CD1c-positive myeloid dendritic cell (primary cell): Measurements from ENCODE around the gene DDX3X.

Experiments used
- DNase-seq: peaks from one replicate; pipeline ENCODE4 v3.0.0-alpha.2; 2016; ENCODE audit errors: extremely low spot score

Gene DDX3X

DNA sequence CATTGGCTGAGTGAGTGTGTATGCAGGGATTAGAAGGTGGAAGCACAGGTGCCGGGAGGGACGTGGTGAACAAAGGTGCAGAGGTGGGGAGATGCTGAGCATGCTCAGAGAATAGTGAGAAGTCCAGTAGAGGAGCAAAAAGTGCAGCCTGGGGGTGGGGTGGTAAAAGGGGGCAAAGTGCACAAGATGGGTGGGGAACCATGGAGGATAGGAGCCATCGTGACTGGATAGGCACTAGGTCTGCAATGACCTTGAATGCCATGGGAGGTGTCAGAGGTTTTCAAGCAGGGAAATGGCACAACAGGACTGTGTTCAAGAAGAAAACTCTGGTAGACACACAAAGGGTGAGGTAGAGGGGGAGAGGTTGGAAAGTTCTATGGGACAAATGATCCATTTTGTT, 6.6 kb upstream of the DDX3X start:
- DNase-seq = no peak

DNA sequence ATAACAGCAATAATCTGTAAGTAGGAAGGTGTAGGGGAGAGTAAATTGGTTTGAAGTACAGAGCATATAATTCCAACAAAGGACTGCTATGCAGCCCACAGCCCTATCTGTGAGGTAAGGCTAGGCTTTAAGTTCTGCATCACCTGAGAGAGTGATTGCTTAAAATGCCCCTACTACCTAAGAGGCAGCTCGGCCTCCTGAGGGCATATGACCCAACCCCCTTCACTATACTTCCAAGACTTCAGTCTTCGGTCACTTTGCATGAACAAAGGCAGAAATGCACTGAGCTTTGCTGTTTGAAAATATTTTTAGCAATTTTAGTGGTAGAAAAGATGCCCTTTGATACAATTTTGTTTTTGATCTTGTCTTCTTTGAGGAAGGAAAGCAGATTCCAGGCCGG, 4.9 kb upstream of the DDX3X start:
- DNase-seq = no peak

DNA sequence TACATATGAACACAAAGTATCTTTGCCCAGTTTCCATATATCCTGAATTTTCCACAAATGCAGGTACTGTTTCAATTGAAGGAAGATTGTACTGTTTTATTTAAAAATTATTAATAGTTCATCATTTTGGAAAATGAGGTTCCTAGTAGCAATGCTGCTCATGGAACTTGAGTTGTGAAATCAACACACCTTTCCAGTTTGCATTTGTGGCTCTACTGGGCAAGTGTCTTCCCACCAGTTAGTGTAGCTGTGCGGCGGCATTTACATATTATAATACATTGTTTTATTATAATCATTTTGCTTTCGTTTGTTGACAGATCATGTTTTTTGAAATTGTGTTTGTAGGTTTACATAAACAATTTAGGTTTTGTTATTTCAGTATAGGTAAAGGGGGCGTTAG, 2.0 kb upstream of the DDX3X start:
- DNase-seq = no peak

DNA sequence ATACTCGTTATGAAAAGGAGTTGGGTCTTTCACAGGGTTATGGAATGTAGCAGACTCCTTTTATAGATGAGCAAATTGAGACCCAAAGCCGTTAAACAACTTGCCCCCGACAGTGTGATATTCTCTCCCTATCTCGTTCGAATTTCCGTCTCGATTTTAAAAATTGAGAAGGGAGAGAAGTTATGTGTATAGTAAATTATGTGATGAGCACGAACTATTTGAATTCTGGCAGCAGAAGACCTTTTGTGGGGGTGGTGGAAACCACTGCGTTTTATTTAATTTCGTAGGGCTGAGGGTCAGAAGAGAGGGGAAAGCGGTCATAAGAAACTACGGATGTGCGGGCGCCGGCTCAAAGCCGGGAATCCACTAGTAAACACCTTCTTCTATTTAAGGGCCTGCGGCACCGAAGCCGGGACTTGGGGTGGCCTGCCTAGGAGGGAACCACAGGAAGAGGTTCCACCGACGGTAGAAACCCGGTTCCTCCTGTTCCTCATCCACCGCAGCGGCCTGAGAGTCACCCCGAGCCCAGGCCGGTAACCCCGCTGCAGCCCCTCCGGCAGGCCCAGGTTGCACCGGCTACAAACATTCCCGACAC, 1.5 kb upstream of the DDX3X start:
- peak; percentile 32 for DNase-seq

DNA sequence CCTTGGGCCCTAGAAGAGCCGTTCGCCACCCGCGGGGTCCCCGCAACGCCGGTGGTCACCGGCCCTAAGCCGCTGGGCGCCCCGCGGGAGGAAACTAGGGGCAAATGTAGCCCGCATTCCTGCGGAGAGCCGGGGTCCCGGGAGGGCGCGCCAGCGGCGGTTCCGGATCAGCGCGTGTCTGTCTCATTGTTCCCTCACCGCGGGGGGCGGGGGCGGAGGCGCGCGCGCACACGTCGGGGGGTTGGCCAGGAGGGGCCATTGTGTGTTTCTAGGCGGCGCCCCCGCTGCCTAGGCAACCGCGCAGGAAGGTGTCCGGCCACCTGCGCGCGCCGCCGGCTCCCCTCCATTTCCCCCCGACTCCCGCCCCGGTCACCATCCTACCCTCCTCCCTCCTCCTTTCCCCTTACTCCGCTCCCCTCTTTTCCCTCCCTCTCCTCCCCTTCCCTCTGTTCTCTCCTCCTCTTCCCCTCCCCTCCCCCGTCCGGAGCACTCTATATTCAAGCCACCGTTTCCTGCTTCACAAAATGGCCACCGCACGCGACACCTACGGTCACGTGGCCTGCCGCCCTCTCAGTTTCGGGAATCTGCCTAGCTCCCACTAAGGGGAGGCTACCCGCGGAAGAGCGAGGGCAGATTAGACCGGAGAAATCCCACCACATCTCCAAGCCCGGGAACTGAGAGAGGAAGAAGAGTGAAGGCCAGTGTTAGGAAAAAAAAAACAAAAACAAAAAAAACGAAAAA, 789 bp upstream of the DDX3X start:
- peak; percentile 90 for DNase-seq

DNA sequence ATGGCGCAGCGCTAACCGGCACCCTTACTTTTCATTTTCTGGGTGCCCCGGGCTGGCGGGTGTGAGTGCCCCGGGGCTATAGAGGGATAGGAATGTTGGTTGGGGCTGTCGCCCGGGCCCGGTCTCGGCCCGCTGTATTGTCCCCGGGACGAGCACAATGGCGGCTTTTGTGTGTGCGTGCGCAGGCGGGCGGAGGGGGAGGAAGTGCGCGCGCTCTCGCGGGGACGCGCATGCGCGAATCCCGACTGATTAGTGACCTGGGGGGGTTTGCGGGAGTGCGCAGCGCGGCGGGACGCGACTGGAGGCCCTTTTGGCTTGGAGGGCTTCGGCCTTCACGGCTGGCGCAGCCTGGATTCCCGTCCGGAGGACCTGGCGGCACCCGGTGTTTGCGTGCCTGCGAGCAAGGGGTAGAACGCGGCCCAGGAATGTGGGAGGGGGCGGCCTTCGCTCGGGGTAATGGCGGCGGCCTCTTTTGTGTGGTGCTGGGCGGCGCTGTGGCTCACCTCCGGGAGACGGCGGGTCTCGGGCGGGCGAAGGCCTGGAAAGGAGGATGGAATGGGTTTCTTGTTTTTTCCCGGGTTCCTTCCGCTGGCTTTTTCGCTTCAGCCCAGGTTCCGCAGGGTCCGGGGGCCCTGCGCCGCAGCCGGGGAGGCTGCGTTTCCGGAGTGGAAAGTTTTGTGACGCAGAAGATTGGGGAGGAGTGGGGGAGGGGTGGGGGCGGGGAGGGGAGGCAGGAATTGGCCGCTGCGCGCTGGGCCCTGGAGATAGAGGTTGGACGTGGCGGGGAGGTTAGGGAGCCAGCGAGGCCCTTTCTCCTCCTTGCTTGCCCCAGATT, 618 bp downstream of the DDX3X start:
- DNase-seq = peak; percentile 84

DNA sequence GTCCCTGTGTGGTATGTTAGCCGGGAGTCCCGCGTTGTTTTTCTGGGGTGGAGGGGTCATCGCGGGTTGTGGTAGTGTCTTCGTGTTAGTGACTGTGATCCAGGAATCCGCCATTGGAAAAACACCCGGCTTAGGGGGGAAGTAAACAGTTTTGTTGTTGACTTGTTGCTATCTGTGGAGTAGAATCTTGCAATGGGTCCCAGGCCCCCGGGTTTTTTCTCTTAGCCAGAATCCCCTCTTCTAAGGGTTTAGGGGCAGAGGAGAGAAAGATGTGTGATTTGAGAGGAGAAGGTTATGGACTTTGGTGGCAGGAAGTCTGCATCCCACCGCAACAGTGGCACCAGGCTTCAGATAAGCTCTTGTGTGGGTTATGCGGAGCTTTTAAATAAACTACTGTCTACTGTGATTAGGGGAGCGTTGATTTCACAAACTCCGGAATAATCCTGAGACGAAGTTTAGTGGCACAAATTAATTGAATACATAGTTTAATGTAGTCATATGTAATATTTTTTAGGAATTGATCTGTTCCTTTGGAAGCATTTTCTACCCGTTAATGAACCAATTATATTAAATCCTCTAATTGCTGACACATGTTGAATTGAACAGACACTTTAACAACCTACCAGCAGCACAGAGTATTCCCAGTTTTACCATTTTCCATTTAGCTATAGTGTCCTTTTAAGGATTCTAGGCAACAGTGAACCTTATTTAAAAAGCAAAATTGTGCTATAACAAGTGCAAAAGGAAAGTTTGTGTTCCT, 1.4 kb downstream of the DDX3X start:
- peak; percentile 66 for DNase-seq

DNA sequence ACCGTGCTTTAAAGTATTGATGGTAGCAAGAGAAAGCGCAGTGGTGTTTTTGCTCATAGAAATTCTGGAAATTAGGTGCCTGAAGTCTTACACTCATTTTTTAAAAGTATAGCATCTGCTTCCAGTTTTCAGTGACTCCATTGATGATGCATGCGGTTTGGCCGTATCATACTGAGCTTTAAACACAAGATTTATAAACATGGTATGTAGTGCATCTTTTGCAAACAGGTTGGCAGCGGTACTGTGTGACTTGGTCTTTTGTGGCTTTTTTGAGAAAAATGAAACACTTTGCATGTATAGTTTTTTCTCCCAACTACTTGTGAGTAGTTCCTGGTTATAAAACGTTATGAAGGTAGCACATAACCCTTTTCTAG, 2.0 kb downstream of the DDX3X start:
- DNase-seq = no peak

DNA sequence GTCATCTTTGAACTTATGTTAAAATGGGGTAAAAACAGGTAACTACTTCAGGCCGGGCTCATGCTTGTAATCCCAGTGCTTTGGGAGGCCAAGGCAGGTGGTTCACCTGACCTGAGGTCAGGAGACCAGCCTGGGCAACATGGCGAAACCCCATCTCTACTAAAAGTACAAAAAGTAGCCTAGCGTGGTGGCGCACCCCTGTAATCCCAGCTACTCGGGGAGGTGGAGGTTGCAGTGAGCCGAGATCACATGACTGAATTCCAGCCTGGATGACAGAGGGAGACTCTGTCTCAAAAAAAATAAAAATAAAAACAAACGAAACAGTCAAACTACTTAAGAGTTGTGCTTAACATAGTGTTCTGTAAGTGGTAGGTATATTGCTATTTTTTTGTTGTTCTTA, 2.5 kb downstream of the DDX3X start:
- DNase-seq = no peak

DNA sequence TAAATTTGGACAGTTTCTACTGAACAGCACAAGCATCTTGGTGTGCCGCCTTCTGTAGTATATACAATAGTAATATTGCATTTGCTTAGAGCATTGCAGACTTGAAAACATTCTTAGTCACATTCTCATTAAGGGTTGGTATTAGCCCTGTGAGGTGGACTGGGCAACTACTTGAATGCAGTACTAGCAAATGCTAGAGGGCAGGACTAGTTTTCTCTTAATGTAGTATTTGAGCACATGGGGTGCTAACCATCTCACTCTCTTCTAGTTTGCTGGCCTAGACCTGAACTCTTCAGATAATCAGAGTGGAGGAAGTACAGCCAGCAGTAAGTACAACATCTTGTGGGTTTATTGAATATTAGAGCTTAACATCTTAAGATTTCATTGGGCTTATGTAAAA, 3.2 kb downstream of the DDX3X start:
- no peak for DNase-seq

DNA sequence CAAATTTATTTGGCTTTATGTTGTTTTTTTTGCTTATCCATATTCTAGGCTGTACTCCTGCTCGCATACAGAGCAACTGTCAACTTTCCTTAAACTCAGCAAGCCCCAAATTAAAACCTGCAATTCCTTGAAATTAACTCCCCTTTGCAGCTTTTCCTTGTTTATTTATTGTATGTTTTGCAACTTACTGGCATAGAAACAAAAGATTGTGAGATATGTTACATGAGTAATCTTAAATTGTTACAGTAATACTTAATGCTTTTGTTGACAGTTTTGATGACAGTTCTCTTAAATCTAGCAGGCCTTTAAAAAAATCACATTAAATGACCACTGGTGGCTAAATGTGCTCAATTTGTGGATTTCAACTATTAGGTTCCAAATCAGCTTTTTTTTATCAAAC, 4.5 kb downstream of the DDX3X start:
- DNase-seq = no peak

DNA sequence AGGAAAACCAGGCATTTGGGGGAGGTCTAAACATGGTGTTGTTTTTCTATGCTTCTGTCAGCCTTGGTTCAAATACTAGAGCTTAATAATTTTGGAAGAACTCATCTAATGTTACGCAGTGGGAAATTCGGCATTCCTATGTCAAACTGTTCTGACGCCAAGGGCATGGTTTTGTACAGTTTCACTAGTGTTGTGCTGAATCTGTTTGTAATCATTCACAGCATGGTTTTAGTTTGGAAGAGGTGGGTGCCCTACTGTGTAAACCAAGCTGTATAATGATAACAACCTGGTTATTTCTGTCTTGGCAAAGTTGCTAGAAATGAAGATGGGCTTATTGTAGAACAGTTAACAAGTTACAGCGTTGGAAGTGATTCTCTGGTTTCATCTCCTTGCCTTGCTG, 5.2 kb downstream of the DDX3X start:
- DNase-seq = no peak

DNA sequence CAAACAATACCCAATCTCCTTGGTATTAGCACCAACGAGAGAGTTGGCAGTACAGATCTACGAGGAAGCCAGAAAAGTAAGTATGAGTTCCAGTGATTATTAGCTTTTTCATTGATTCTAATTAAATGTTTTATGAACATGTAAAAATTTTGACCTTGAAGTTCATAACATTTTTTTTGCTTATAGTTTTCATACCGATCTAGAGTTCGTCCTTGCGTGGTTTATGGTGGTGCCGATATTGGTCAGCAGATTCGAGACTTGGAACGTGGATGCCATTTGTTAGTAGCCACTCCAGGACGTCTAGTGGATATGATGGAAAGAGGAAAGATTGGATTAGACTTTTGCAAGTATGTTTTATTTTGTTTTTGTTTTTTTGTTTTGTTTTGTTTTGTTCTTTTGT, 10.1 kb downstream of the DDX3X start:
- no peak for DNase-seq

DNA sequence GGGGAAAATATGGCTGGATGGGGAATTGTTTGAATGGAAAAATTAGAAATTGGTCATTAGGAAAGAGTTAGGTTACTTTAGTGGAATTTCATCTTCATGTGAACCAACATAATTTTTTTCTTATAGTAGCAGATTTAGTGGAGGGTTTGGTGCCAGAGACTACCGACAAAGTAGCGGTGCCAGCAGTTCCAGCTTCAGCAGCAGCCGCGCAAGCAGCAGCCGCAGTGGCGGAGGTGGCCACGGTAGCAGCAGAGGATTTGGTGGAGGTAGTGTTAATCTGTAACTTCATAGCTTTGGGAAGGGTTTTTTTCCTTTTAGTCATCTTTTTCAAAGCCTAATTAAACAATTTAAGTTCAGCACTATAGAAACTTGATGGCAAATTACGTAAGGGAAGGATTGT, 13.2 kb downstream of the DDX3X start:
- no peak for DNase-seq

DNA sequence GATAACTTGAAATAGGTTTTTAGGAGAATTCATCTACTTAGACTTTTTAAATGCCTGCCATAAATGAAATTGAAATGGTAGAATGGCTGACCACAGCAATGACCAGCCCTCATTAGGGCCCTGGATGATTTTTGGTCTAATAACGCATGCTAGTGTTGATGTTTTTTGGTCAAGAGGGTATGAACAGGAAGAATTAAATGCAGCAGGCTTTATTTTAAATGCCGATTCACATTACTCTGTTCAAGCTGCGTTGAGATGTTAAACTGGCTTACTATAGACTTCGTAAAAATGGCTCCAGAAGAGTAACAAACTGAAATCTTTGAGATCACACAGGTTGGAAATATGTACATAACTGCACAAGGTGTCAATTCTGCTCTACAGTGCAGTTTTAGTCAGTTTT, 14.6 kb downstream of the DDX3X start:
- no peak for DNase-seq

DNA sequence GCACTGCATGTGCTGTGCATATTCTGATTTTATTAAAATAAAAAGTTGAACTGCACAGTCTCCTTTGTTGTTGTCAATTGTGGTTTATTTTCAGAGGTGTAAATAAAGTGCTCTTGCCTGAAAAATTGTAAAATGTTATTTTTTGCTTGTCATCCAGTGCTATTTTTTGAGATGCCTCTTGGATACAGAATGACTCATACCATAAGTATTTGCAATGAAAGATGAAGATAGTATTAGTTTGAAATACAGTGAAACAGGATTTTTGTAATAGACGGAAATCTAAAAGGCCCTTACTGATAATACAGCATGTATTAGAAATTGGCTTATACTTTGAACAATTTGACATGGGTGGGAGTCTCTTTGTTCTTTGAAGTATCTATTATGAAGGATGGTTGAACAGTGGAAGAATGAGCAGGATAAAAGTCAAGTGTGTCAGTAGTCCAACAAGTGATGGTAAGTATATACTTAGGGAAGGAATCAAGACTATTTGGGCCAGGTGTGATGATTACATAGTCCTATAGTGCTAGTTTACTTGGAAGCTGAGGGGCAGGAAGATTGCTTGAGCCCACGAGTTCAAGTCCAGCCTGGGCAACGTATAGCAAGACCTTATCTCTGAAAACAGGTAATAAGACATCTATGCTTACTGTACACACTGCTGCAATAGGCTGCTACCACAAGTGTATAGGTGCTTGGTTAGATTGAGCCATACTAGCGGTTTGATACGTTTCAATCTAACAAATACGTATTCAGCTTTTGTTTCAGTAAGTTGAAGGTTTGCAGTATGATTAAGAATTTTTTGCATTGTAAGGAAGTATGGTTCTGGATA, 16.4 kb downstream of the DDX3X start:
- DNase-seq = no peak

DNA sequence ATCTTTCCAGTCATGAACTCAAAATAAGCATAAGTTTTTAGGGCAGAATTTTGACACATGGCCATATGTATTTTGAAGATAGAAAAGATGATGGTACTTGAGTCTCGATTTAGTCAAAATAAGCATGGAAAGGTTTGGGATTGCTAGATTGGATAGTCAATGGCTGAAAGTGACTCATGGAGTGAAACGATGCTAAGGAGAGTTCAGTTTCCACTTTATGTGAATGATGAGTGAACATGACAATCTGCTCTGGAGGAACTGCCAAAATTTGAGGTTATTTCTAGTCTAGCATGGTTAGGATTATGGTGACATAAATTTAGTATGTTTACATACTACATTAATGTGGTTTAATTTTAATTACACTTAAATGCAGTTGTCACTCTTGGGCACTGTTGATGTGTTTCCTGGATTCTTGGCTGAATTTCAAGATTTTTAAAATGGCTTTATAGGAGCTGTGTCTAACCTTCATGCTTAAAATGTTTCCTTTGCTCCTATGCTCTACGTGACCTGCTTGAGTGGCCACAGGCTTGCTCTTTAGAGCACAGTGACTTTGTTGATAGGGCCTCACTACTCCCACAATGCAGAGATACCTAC, 17.1 kb downstream of the DDX3X start:
- no peak for DNase-seq

DNA sequence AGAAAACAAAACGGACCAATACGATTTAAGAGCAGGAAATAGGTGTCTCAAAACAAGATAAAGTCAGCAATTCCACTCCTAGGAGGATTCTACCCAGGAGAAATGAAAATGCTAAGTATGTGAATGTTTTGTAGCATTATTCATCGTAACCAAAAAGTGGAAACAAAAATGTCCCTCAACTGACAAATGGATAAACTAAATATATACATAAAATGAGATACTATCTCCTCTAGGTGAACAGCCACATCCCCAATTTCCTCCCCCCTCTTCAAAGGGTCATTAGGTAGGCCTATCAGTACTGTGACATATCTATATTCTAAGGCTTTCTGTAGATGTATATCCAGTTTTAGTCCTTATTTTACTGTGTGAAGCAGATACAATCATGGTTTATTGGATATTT, 18.0 kb downstream of the DDX3X start:
- no peak for DNase-seq

DNA sequence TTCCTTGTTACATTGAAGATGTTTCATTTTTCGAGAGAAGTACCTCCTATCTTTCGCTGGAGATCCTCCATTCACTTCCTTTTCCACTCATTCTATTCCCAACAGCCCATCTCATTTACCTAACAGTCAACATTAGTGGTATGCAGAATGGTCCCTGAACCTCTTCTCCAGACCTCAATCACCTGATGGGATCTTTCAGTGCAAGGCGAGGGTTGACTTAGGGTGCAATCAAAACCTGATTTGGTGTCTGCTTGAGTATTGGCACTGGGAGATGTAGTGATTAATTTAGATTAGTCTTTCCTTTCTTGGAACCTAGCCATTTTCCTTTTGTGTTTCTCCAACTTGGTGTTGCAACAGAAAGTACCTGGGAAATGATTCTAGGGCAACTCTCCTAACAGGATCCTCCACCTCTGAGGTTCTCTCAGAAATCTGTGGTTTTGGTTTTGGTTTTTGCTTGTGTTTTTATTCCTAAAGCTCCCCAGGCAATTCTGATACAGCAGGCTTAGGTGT, 18.4 kb downstream of the DDX3X start:
- DNase-seq = no peak

DNA sequence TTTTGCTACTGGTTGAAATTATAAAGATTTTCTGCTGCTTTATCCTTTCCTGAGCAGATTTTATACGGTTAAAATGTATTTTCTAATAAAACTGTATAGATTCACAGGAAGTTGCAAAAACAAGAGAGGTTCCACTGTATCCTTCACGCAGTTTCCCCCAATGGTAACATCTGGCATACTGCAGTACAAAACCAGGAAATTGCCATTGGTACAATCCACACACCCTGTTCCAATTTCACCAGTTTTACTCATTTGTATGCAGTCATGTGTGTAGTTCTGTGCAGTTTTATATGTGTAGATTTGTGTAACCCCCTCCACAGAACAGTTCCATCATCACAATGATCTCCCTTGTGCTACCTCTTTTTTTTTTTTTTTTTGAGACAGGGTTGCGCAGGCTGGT, 20.0 kb downstream of the DDX3X start:
- no peak for DNase-seq

DNA sequence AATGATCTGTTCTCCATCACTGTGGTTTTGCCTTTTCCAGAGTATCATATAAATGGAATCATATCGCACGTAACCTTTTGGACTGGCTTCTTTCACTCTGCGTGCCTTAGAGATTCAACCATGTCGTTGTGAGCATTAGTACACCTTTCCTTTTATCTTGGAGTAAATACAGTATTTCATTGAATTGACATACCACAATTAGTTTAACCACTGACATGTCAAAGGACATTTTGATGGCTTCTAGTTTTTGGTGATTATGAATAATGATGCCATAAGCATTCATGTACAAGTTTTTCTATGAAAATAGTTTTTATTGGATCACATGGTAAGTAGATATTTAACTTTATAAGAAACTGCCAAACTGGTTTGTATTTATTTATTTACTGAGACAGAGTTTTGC, 35.2 kb downstream of the DDX3X start:
- DNase-seq = no peak
